Neural cell (in vitro differentiated cells): ENCODE results near the gene ERICH4. TPM values are rescaled to one million over a fixed set of nuclear protein-coding genes. Genes with fewer than 3 reads are reported as not detected.

Source experiments
- H2AFZ ChIP-seq: fragments of 200-600, 300-800 bp; sonication (generic), shearing (Covaris generic); 2 replicates; pipeline ENCODE4 v1.6.0; 2014; ENCODE audit warnings: low read depth, mild to moderate bottlenecking, antibody characterized with exemption, low read length, moderate library complexity
- H3F3A ChIP-seq: fragments of 200-600 bp; shearing (Covaris generic); 2 replicates; pipeline ENCODE4 v1.6.1; 2016; ENCODE audit warnings: mild to moderate bottlenecking, moderate library complexity, mixed read lengths, antibody characterized with exemption, low read length; ENCODE audit not compliant: insufficient read depth, poor library complexity, severe bottlenecking
- H3K27ac ChIP-seq: fragments of 200-600, 300-800 bp; sonication (generic), shearing (Covaris generic); 2 replicates; pipeline ENCODE4 v1.5.1; 2014; ENCODE audit warnings: mild to moderate bottlenecking, low read length, moderate library complexity
- H3K27me3 ChIP-seq: fragments of 300-800, 200-600 bp; sonication (generic), shearing (Covaris generic); 2 replicates; pipeline ENCODE4 v1.6.0; 2014; ENCODE audit warnings: mild to moderate bottlenecking, low read depth, low read length, moderate library complexity; ENCODE audit not compliant: insufficient read depth
- H3K36me3 ChIP-seq: fragments of 300-800, 200-600 bp; sonication (generic), shearing (Covaris generic); 2 replicates; pipeline ENCODE4 v1.5.1; 2014; ENCODE audit warnings: mild to moderate bottlenecking, antibody characterized with exemption, low read length, moderate library complexity; ENCODE audit not compliant: insufficient read depth
- H3K4me2 ChIP-seq: fragments of 300-800, 200-600 bp; sonication (generic), shearing (Covaris generic); 2 replicates; pipeline ENCODE4 v1.6.0; 2014; ENCODE audit warnings: mild to moderate bottlenecking, low read length
- H3K4me3 ChIP-seq: fragments of 300-800, 200-600 bp; sonication (generic), shearing (Covaris generic); 2 replicates; pipeline ENCODE4 v1.5.1; 2014; ENCODE audit warnings: mild to moderate bottlenecking, low read length, moderate library complexity
- H3K79me2 ChIP-seq: fragments of 200-600 bp; shearing (Covaris generic); replicated peaks from 2 replicates; pipeline ENCODE4 v1.6.0; 2014; ENCODE audit warnings: mild to moderate bottlenecking, low read length, moderate library complexity; ENCODE audit not compliant: insufficient read depth
- H3K9ac ChIP-seq: fragments of 300-800, 200-600 bp; sonication (generic), shearing (Covaris generic); 2 replicates; pipeline ENCODE4 v1.6.1; 2016; ENCODE audit warnings: mild to moderate bottlenecking, low read length, mixed read lengths
- H3K9me2 ChIP-seq: fragments of 200-600 bp; shearing (Covaris generic); 2 replicates; pipeline ENCODE4 v1.6.1; 2016; ENCODE audit warnings: mild to moderate bottlenecking, low read length, mixed read lengths; ENCODE audit not compliant: insufficient read depth
- H3K9me3 ChIP-seq: fragments of 200-600, 300-800 bp; sonication (generic), shearing (Covaris generic); 2 replicates; pipeline ENCODE4 v1.6.1; 2016; ENCODE audit warnings: mild to moderate bottlenecking, mixed run types, low read length, moderate library complexity, mixed read lengths
- H4K20me1 ChIP-seq: fragments of 200-600 bp; shearing (Covaris generic); 2 replicates; pipeline ENCODE4 v1.6.1; 2016; ENCODE audit warnings: mild to moderate bottlenecking, mixed run types; ENCODE audit not compliant: insufficient read depth
- EP300 ChIP-seq: fragments of 450-650 bp; conservative IDR thresholded peaks from 2 replicates; pipeline ENCODE4 v1.6.1; 2014; ENCODE audit warnings: antibody characterized with exemption, mild to moderate bottlenecking, moderate library complexity; ENCODE audit not compliant: poor library complexity, severe bottlenecking
- EZH2 ChIP-seq: fragments of 200-600, 300-800 bp; shearing (Covaris generic), sonication (generic); IDR thresholded peaks from 2 replicates; pipeline ENCODE4 v1.6.1; 2014; ENCODE audit warnings: antibody characterized with exemption, low read length, borderline replicate concordance, mild to moderate bottlenecking; ENCODE audit not compliant: insufficient read depth, poor library complexity, severe bottlenecking
- MXI1 ChIP-seq: fragments of 450-650 bp; conservative IDR thresholded peaks from 2 replicates; pipeline ENCODE4 v1.6.1; 2014; ENCODE audit warnings: antibody characterized with exemption, mild to moderate bottlenecking; ENCODE audit not compliant: poor library complexity, severe bottlenecking
- POLR2AphosphoS5 ChIP-seq: IDR thresholded peaks from 2 replicates; pipeline ENCODE4 v1.6.1; 2012
- RAD21 ChIP-seq: fragments of 450-650 bp; conservative IDR thresholded peaks from 2 replicates; pipeline ENCODE4 v1.6.1; 2014; ENCODE audit warnings: antibody characterized with exemption, mild to moderate bottlenecking, moderate library complexity
- SMC3 ChIP-seq: fragments of 450-650 bp; conservative IDR thresholded peaks from 2 replicates; pipeline ENCODE4 v1.6.1; 2014; ENCODE audit warnings: antibody characterized with exemption, mild to moderate bottlenecking, moderate library complexity; ENCODE audit not compliant: poor library complexity
- TAF1 ChIP-seq: IDR thresholded peaks from 2 replicates; pipeline ENCODE4 v1.6.1; 2012; ENCODE audit warnings: low read depth
- polyA plus RNA-seq: library from polyadenylated mRNA; depleted of rRNA; stranded (reverse); fragments of >200 nt; gene quantifications from 2 replicates; pipeline ENCODE4 v1.2.3, GENCODE V29; 2014
- TF ChIP-seq, protein P1 (sequence below): IDR thresholded peaks from 2 replicates; pipeline ENCODE4 v1.6.1; 2012; ENCODE audit warnings: borderline replicate concordance
- TF ChIP-seq, protein P2 (sequence below): fragments of 450-650 bp; IDR thresholded peaks from 2 replicates; pipeline ENCODE4 v1.5.1; 2014; ENCODE audit warnings: antibody characterized with exemption, mild to moderate bottlenecking, moderate library complexity; ENCODE audit not compliant: poor library complexity, severe bottlenecking

The ERICH4 gene
- polyA plus RNA-seq, 1 donor from 2014 or later = not detected

DNA sequence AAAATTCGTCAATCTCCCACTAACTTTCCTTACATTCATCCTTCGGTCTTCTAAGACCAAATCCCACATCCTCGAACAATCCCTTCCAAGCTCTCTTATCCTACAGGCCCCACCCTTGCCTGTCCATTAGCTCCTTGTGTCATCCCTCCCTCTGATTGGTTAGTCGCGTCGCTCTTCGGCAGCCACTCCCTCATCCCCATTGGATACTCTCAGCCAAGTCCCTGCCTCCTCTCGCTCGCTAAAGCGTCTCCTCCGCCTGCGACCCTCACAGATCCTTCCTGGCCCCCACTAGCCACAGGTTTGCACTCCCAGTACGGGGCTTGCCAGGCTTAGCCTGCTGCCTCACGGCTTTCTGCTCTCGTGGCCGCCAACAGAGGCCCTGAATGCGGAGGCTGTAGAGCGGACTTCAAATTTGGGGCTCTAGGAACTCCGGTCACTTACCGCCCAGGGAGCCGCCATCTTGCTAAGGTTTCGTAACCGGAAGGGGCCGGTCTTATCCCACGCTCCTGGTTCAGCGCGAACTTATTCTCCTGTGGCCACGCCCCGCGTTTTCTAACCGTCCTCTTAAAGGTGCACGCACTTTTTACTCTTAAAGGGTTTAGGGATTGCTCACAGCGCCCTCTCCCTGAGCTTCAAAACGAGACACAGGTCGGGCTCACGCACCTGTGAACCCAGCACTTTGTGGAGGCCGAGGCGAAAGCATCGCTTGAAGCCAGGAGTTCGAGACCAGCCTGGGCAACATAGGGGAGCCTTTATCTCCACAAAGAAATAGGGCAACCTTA is 3.3 kb upstream of the ERICH4 start, which contains the start of gene DMAC2:
TSS of gene DMAC2 (minus strand) at position 472 of the 782 bp plus-strand sequence. CDS start at position 459, 13 bp downstream.
- Histone ChIP-seq H3K9me3 (no peaks in the 10 kb centered on the region), H4K20me1 (no peaks in the 10 kb centered on the region), H3F3A (no peaks in the 10 kb centered on the region), H3K27me3 (no peaks in the 10 kb centered on the region), H3K79me2 (peaks cover 9% of the 10 kb centered on the region), H3K36me3 (no peaks in the 10 kb centered on the region), H3K27ac (peak within 1 kb of the TSS; percentile 87), H3K9me2 (no peaks in the 10 kb centered on the region), H3K4me3 (peak within 1 kb of the TSS; percentile 75), H3K4me2 (peak within 1 kb of the TSS; percentile 68), H2AFZ (peak within 1 kb of the TSS; percentile 74), H3K9ac (peak within 1 kb of the TSS; percentile 80)
- TF ChIP-seq SMC3 = peak; percentile 46
- TF ChIP-seq, protein P1, sequence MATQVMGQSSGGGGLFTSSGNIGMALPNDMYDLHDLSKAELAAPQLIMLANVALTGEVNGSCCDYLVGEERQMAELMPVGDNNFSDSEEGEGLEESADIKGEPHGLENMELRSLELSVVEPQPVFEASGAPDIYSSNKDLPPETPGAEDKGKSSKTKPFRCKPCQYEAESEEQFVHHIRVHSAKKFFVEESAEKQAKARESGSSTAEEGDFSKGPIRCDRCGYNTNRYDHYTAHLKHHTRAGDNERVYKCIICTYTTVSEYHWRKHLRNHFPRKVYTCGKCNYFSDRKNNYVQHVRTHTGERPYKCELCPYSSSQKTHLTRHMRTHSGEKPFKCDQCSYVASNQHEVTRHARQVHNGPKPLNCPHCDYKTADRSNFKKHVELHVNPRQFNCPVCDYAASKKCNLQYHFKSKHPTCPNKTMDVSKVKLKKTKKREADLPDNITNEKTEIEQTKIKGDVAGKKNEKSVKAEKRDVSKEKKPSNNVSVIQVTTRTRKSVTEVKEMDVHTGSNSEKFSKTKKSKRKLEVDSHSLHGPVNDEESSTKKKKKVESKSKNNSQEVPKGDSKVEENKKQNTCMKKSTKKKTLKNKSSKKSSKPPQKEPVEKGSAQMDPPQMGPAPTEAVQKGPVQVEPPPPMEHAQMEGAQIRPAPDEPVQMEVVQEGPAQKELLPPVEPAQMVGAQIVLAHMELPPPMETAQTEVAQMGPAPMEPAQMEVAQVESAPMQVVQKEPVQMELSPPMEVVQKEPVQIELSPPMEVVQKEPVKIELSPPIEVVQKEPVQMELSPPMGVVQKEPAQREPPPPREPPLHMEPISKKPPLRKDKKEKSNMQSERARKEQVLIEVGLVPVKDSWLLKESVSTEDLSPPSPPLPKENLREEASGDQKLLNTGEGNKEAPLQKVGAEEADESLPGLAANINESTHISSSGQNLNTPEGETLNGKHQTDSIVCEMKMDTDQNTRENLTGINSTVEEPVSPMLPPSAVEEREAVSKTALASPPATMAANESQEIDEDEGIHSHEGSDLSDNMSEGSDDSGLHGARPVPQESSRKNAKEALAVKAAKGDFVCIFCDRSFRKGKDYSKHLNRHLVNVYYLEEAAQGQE = peak; percentile 79
- TF ChIP-seq EZH2 = no peak
- TF ChIP-seq RAD21 = peak; percentile 28
- TF ChIP-seq TAF1 = peak; percentile 82
- peak; percentile 54 for TF ChIP-seq EP300
- TF ChIP-seq MXI1 = peak; percentile 95
- TF ChIP-seq, protein P2, sequence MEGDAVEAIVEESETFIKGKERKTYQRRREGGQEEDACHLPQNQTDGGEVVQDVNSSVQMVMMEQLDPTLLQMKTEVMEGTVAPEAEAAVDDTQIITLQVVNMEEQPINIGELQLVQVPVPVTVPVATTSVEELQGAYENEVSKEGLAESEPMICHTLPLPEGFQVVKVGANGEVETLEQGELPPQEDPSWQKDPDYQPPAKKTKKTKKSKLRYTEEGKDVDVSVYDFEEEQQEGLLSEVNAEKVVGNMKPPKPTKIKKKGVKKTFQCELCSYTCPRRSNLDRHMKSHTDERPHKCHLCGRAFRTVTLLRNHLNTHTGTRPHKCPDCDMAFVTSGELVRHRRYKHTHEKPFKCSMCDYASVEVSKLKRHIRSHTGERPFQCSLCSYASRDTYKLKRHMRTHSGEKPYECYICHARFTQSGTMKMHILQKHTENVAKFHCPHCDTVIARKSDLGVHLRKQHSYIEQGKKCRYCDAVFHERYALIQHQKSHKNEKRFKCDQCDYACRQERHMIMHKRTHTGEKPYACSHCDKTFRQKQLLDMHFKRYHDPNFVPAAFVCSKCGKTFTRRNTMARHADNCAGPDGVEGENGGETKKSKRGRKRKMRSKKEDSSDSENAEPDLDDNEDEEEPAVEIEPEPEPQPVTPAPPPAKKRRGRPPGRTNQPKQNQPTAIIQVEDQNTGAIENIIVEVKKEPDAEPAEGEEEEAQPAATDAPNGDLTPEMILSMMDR = peak; percentile 75
- TF ChIP-seq POLR2AphosphoS5 = peak; percentile 84

DNA sequence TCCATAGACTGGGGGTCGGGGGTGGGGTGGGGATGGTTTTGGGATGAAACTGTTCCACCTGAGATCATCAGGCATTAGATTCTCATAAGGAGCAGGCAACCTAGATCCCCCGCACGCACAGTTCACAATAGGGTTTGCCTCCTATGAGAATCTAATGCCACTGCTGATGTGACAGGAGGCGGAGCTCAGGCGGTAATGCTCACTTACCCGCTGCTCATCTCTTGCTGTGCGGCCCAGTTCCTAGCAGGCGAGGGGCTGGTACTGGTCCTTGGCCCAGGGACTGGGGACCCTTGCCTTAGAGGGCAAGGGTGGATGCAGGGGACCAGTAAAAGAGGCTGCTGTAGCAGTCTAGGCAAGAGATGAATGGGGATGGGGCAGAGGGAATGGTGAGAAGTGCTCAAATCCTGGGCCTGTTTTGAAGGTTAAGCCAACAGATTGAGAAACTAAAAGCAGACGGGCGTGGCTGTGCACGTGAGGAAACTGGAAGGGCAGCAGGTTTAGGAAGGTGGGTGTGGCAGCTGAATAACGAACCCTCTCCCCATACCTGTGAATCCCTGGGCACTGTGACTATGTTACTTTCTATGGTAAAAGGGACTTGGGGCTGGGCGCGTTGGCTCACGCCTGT is 1.5 kb upstream of the ERICH4 start:
- Histone ChIP-seq H4K20me1 (no peaks in the 10 kb centered on the region), H3K9me3 (no peaks in the 10 kb centered on the region), H3K4me3 (no peak overlapping the region), H3K9me2 (no peaks in the 10 kb centered on the region), H3K79me2 (peaks cover 9% of the 10 kb centered on the region), H3K27ac (no peak overlapping the region), H3K36me3 (no peaks in the 10 kb centered on the region), H3F3A (no peaks in the 10 kb centered on the region), H3K9ac (no peak overlapping the region), H2AFZ (no peak overlapping the region), H3K27me3 (peaks cover 2% of the 10 kb centered on the region), H3K4me2 (no peak overlapping the region)
- TF ChIP-seq POLR2AphosphoS5 = no peak
- TF ChIP-seq EP300 = no peak
- TF ChIP-seq MXI1 = no peak
- TF ChIP-seq, protein P2 = no peak
- TF ChIP-seq SMC3 = no peak
- no peak for TF ChIP-seq EZH2
- TF ChIP-seq, protein P1 = no peak
- TF ChIP-seq RAD21 = no peak
- no peak for TF ChIP-seq TAF1
